Astrocyte of the cerebellum (primary cell): ENCODE data around the gene OR6B1.

ENCODE experiments used
- DNase-seq: peaks from one replicate; pipeline ENCODE4 v3.0.0-alpha.2; 2011; ENCODE audit warnings: low read depth
- H3K4me3 ChIP-seq: 2 replicates; pipeline ENCODE4 v1.5.1; 2011; ENCODE audit warnings: mild to moderate bottlenecking, low read depth, low read length, moderate library complexity
- CTCF ChIP-seq: IDR thresholded peaks from 2 replicates; pipeline ENCODE4 v1.5.1; 2012; ENCODE audit warnings: low read length, low read depth, moderate library complexity, mild to moderate bottlenecking; ENCODE audit errors: missing control alignments
- in situ Hi-C: cut with HindIII; loops from 2 replicates; pipeline ENCODE4 v1.10.0; 2017; ENCODE audit warnings: low sequenced_read_pairs

Gene OR6B1

GRCh38 chr7:144011458-144012230 lies 11.5 kb downstream of the OR6B1 start:
- DNase-seq: no peak
- in situ Hi-C loops: no loop called here
- TF ChIP-seq CTCF: peak; percentile 8
- H3K4me3 ChIP-seq: no peak overlapping the region

DNA sequence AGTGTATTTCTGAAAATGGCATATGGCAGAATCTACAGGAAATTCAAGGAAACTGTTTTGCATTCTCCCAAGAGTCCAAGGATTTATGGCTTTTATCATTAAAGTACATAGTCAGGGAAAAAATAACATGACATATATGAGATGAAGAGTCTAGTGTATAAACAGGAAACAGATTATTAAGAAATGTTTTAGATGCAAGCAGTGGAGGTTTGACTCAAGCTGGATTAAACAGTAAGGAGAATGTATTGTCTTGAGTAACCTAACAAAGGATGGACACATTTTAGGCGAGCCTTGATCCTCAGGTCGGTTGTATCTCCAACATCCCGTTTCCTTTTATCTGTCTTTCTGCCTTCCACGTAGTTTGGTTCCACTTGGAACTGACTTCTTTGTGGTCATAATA lies 17.9 kb downstream of the OR6B1 start:
- in situ Hi-C loops: no loop called here
- DNase-seq: no peak
- TF ChIP-seq CTCF: no peak
- no peak overlapping the region for H3K4me3 ChIP-seq

DNA sequence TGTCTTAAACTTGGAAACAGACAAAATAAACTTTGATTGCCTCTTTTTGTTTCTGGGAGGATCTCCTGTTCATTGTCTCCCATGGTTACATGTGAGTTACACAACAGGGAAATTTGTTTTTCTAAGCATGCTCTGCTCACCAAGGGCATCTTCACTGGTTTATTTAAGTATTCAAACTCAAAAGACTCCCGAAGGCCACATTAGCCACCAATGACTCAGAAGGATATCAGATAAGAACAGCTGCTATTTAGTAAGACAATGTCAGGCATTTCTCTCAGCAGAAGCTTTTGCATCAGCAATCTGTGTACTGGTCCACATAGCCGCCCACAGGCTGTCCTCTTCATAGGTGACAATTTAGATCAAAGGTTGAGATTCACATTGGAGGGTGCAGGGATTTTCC lies 19.3 kb downstream of the OR6B1 start:
- in situ Hi-C loops: no loop called here
- DNase-seq: peak; percentile 41

GRCh38 chr7:144020340-144020739 lies 20.2 kb downstream of the OR6B1 start:
- TF ChIP-seq CTCF: no peak

More for the DNA sequence above, 19.3 kb downstream of the OR6B1 start:
- no peak overlapping the region for H3K4me3 ChIP-seq
- TF ChIP-seq CTCF: no peak

DNA sequence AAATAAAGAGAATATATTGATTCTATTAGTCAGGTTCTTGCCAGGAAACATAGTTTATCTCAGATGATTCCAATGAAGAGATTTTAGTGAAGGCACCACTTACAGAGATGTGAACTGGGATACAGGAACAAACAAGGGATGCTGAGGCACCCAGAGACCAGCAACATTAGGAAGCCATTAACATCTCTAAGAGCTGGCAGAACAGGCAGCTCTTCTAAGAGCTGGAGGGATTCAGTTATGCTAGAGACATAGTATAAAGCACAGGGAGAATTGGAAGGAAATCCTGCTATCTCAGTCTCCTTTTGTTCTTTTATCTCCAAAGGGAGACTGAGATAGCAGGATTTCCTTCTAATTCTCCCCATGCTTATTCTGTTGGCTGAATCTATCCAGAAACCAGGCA lies 22.0 kb downstream of the OR6B1 start:
- in situ Hi-C loops: no loop called here
- no peak for TF ChIP-seq CTCF
- H3K4me3 ChIP-seq: no peak overlapping the region
- no peak for DNase-seq

More at GRCh38 chr7:144020340-144020739, 20.2 kb downstream of the OR6B1 start:
- in situ Hi-C loops: no loop called here
- DNase-seq: no peak
- H3K4me3 ChIP-seq: no peak overlapping the region

DNA sequence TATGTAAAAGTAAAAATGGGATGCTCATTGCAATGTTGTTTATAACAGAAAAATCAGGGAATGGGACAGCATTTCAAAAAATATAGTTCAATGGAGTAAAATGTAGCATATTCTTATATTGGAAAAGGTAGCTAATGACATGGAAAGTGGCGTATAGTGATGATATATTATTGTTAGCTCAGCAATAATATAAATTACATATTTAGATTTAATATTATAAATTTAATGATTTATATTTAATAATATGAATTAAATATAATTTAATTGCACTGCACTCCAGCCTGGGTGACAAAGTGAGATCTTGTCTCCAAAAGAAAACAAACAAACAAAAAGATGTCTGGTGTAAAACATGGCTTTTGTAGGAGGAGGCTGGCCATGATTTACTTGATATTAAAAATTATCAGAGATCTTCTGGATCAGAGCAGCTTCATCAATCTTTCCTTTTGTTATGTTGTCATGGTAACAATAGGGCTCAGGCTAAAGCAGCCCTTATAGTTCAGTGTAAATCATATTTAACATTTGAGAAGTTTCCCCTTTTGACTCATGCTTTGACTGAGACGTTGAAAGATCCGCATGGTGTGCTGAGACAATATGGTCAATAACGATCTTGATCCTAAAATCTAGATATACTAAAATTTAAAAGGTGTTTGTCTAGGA lies 23.2 kb downstream of the OR6B1 start:
- no peak for TF ChIP-seq CTCF
- no peak for DNase-seq
- in situ Hi-C loops: no loop called here
- no peak overlapping the region for H3K4me3 ChIP-seq
